Panc1 (cell line): ENCODE measurements around the gene MAMSTR. TPM values are rescaled to one million over a fixed set of nuclear protein-coding genes. Genes with fewer than 3 reads are reported as not detected.

ENCODE experiments used
- ATAC-seq: fragments of 200-7000 bp; cut with Tn5 transposase; 2 replicates; pipeline ENCODE4 v1.9.1; 2020; ENCODE audit warnings: mild to moderate bottlenecking, moderate library complexity
- BruUV-seq: library from RNA; stranded (reverse); fragments of 400-500 nt; replicated peaks from 2 replicates; lab custom pipeline; 2021; lab: Mats Ljungman, UMichigan
- CTCF ChIA-PET: fragments of 300-600 bp; sonication (Branson Sonifier 250); formaldehyde crosslinking; loops from one replicate; lab custom pipeline; 2022; ENCODE audit warnings: antibody characterized with exemption; lab: Charles Lee
- POLR2A ChIA-PET: fragments of 300-600 bp; sonication (Branson Sonifier 250); formaldehyde crosslinking; loops from one replicate; lab custom pipeline; 2022; ENCODE audit warnings: antibody characterized with exemption; lab: Charles Lee
- DNase-seq: peaks from one replicate; pipeline ENCODE4 v3.0.0-alpha.2; 2010; ENCODE audit warnings: low read depth, low spot score
- H3K27ac ChIP-seq: 2 replicates; pipeline ENCODE4 v1.5.1; 2011; ENCODE audit warnings: mild to moderate bottlenecking, low read length, inconsistent platforms
- H3K27me3 ChIP-seq: fragments of 200-500 bp; sonication (Bioruptor generic); 2 replicates; pipeline ENCODE4 v1.6.0; 2014; ENCODE audit warnings: low read length, inconsistent platforms; ENCODE audit not compliant: control insufficient read depth, insufficient read depth
- H3K36me3 ChIP-seq: fragments of 200-500 bp; sonication (Bioruptor generic); 2 replicates; pipeline ENCODE4 v1.5.1; 2014; ENCODE audit warnings: inconsistent platforms, mild to moderate bottlenecking, low read length, moderate library complexity; ENCODE audit not compliant: control insufficient read depth, insufficient read depth
- H3K4me1 ChIP-seq: 2 replicates; pipeline ENCODE4 v1.5.1; 2011; ENCODE audit warnings: inconsistent platforms, mild to moderate bottlenecking, low read length, moderate library complexity; ENCODE audit not compliant: control insufficient read depth, insufficient read depth
- H3K4me3 ChIP-seq, 2 experiments: 2 replicates each; pipeline ENCODE4 v1.5.1; 2011 to 2012; ENCODE audit warnings: low read depth in 2 of 2, low read length in 2 of 2, mild to moderate bottlenecking in 2 of 2, inconsistent platforms in 1 of 2, moderate library complexity in 1 of 2
- H3K9me3 ChIP-seq: fragments of 200-500 bp; sonication (Bioruptor generic); 2 replicates; pipeline ENCODE4 v1.5.1; 2014; ENCODE audit warnings: low read depth, mild to moderate bottlenecking, inconsistent platforms, low read length, moderate library complexity; ENCODE audit not compliant: control insufficient read depth, insufficient read depth
- POLR2AphosphoS5 ChIP-seq: IDR thresholded peaks from 2 replicates; pipeline ENCODE4 v1.6.1; 2012; ENCODE audit warnings: mild to moderate bottlenecking, low read depth, low read length, moderate library complexity
- SIN3A ChIP-seq: IDR thresholded peaks from 2 replicates; pipeline ENCODE4 v1.6.1; 2012; ENCODE audit warnings: low read depth, mild to moderate bottlenecking, low read length, moderate library complexity, borderline replicate concordance; ENCODE audit not compliant: insufficient read depth
- TCF7L2 ChIP-seq: IDR thresholded peaks from 2 replicates; pipeline ENCODE4 v1.6.1; 2011; ENCODE audit warnings: mild to moderate bottlenecking, low read depth, low read length, inconsistent platforms
- in situ Hi-C: cut with HindIII; loops from 2 replicates; pipeline ENCODE4 v1.10.0; 2016; ENCODE audit warnings: low sequenced_read_pairs, low pct_unique_long_range_greater_than_20kb
- intact Hi-C: fragments of 100-400 bp; cut with micrococcal nuclease; formaldehyde crosslinking; loops from one replicate; pipeline ENCODE4 v1.10.0; 2022; ENCODE audit not compliant: unreplicated experiment
- total RNA-seq: library from RNA; stranded (reverse); gene quantifications from one replicate; pipeline ENCODE4 v1.2.1, GENCODE V29; 2021; ENCODE audit not compliant: unreplicated experiment
- TF ChIP-seq, protein P1 (sequence below): fragments of 450-650 bp; IDR thresholded peaks from 2 replicates; pipeline ENCODE4 v1.5.1; 2017; ENCODE audit warnings: mild to moderate bottlenecking
- TF ChIP-seq, protein P2 (sequence below), 2 experiments: IDR thresholded peaks; 2 replicates each; pipeline ENCODE4 v1.6.1; 2011 to 2012; ENCODE audit warnings: low read depth in 2 of 2, control low read depth in 1 of 2, low read length in 1 of 2, mild to moderate bottlenecking in 1 of 2, moderate library complexity in 1 of 2; ENCODE audit not compliant: insufficient read depth in 1 of 2

Gene MAMSTR
- total RNA-seq, 1 experiment from 2014 or later: 3.3 TPM

DNA sequence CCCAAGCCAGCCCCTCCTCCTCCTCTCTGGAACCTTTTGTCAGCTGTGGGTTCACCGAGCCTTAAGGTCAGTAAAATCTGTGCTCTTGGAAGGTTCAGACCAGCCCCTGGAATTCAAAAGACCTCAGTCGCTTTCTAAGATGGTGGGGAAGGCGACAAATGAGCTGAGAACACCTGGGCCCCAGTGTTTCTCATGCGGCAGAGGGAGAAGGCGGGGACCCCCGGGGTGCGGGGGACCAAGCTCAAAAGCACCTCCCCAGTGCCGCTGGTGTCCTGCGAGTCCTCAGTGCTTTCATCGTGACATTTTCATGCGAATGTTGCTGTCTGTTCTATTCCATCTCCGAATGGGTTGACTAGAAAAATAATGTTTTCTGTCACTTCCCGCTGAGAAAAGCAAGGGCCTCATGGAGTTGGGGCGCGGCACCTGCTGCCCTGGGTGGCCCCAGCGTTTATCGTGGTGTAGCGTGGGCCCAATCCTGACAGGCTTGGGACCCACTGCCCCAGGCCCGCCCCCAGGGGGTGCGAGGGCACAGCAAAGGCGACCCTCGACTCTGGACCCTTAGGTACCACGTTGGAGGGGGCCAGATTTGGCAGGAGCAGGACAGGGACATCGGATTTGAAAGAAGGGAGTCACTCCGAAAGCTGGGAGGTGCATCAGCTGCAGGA, 46.0 kb downstream of the MAMSTR start:
- Histone ChIP-seq H3K27me3 (no peaks in the 10 kb centered on the region), H3K9me3 (no peaks in the 10 kb centered on the region), H3K27ac (no peak overlapping the region), H3K4me3 (no peak overlapping the region), H3K36me3 (no peaks in the 10 kb centered on the region), H3K4me1 (no peaks in the 10 kb centered on the region)
- ATAC-seq (no peak), DNase-seq (no peak)
- CTCF ChIA-PET: interaction anchor here (0.7 kb wide), 1 partner anchor 112 kb away, joined by 5 read pairs; no protein-coding TSS in a partner anchor
- BruUV-seq: no TSS peak
- POLR2A ChIA-PET: no interaction called here
- intact Hi-C loops (no loop called here), in situ Hi-C loops (no loop called here)
- no peak for TF ChIP-seq TCF7L2
- TF ChIP-seq, protein P1, sequence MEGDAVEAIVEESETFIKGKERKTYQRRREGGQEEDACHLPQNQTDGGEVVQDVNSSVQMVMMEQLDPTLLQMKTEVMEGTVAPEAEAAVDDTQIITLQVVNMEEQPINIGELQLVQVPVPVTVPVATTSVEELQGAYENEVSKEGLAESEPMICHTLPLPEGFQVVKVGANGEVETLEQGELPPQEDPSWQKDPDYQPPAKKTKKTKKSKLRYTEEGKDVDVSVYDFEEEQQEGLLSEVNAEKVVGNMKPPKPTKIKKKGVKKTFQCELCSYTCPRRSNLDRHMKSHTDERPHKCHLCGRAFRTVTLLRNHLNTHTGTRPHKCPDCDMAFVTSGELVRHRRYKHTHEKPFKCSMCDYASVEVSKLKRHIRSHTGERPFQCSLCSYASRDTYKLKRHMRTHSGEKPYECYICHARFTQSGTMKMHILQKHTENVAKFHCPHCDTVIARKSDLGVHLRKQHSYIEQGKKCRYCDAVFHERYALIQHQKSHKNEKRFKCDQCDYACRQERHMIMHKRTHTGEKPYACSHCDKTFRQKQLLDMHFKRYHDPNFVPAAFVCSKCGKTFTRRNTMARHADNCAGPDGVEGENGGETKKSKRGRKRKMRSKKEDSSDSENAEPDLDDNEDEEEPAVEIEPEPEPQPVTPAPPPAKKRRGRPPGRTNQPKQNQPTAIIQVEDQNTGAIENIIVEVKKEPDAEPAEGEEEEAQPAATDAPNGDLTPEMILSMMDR: no peak
- TF ChIP-seq SIN3A: no peak
- TF ChIP-seq, protein P2, sequence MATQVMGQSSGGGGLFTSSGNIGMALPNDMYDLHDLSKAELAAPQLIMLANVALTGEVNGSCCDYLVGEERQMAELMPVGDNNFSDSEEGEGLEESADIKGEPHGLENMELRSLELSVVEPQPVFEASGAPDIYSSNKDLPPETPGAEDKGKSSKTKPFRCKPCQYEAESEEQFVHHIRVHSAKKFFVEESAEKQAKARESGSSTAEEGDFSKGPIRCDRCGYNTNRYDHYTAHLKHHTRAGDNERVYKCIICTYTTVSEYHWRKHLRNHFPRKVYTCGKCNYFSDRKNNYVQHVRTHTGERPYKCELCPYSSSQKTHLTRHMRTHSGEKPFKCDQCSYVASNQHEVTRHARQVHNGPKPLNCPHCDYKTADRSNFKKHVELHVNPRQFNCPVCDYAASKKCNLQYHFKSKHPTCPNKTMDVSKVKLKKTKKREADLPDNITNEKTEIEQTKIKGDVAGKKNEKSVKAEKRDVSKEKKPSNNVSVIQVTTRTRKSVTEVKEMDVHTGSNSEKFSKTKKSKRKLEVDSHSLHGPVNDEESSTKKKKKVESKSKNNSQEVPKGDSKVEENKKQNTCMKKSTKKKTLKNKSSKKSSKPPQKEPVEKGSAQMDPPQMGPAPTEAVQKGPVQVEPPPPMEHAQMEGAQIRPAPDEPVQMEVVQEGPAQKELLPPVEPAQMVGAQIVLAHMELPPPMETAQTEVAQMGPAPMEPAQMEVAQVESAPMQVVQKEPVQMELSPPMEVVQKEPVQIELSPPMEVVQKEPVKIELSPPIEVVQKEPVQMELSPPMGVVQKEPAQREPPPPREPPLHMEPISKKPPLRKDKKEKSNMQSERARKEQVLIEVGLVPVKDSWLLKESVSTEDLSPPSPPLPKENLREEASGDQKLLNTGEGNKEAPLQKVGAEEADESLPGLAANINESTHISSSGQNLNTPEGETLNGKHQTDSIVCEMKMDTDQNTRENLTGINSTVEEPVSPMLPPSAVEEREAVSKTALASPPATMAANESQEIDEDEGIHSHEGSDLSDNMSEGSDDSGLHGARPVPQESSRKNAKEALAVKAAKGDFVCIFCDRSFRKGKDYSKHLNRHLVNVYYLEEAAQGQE (IDR thresholded peaks at IDR 0.05; ENCODE audit: insufficient read depth in 1 of 2, low read depth in 2 of 2, low read length in 1 of 2): no peak
- no peak for TF ChIP-seq POLR2AphosphoS5

DNA sequence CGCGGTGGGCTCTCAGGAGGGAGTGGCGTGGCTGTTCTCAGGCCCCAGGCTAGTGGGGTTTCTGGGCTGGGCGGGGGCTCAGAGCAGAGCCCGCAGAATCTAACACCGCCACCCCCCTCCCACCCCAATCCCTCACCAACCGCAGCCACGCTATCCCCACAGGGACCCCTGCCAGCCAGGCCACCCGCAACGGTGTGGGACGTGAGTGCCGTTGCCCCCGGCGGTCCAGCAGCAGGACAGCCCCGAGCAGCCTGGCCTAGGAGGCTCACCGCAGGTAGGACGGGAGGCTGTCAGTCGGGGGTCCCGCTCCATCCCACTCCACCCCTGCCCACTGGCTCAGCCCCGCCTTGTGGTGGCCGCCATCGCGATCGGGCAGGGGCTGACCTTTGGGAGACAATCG, 46.5 kb downstream of the MAMSTR start, which contains the start of gene NTN5:
Gene NTN5, minus strand, starts transcription at position 24 of the 400 bp plus-strand sequence. CDS start 2,031 bp downstream, outside the sequence.
- in situ Hi-C loops: no loop called here
- TF ChIP-seq, protein P1: no peak
- TF ChIP-seq, protein P2 (IDR thresholded peaks at IDR 0.05; ENCODE audit: insufficient read depth in 1 of 2, low read depth in 2 of 2, low read length in 1 of 2): no peak
- TF ChIP-seq POLR2AphosphoS5 (no peak), SIN3A (no peak), TCF7L2 (no peak)
- no TSS peak for BruUV-seq
- no peak for ATAC-seq
- intact Hi-C loops: no loop called here
- ChIA-PET POLR2A (no interaction called here), CTCF (no interaction called here)
- no peak for DNase-seq
- Histone ChIP-seq H3K4me1 (no peaks in the 10 kb centered on the region), H3K27ac (no peak within 1 kb of the TSS), H3K9me3 (no peaks in the 10 kb centered on the region), H3K27me3 (no peaks in the 10 kb centered on the region), H3K36me3 (no peaks in the 10 kb centered on the region), H3K4me3 (no peak within 1 kb of the TSS)
